H1 (cell line): ENCODE data around the gene OR10V1. TPM values are rescaled to one million over a fixed set of nuclear protein-coding genes. Genes with fewer than 3 reads are reported as not detected.

Experiments used
- ASH2L ChIP-seq: fragments of 200-600, 300-600 bp; sonication (generic); IDR thresholded peaks from one replicate; pipeline ENCODE4 v1.7.1; 2017; ENCODE audit warnings: low read length
- BACH1 ChIP-seq: IDR thresholded peaks from 2 replicates; pipeline ENCODE4 v1.6.1; 2012; ENCODE audit warnings: low read length, improper control_type of control experiment
- BRCA1 ChIP-seq: IDR thresholded peaks from 2 replicates; pipeline ENCODE4 v1.6.1; 2012; ENCODE audit warnings: low read depth, low read length, improper control_type of control experiment
- CBX5 ChIP-seq: fragments of 300-800, 300-1000 bp; sonication (generic); IDR thresholded peaks from 2 replicates; pipeline ENCODE4 v1.7.1; 2016; ENCODE audit warnings: antibody characterized with exemption, low read length, low read depth
- CREB1 ChIP-seq: IDR thresholded peaks from 2 replicates; pipeline ENCODE4 v1.6.1; 2012; ENCODE audit warnings: inconsistent platforms
- EGR1 ChIP-seq: IDR thresholded peaks from 2 replicates; pipeline ENCODE4 v1.6.1; 2011; ENCODE audit warnings: low read depth, low read length, borderline replicate concordance
- EP300 ChIP-seq, 2 experiments: IDR thresholded peaks; 1 replicate in 1 of 2; 2 replicates in 1 of 2; pipeline ENCODE4 v1.6.1; 2011 to 2012; ENCODE audit warnings: low read depth in 2 of 2, low read length in 2 of 2, mild to moderate bottlenecking in 2 of 2, borderline replicate concordance in 1 of 2, inconsistent platforms in 1 of 2, moderate library complexity in 1 of 2
- GTF2F1 ChIP-seq: IDR thresholded peaks from 2 replicates; pipeline ENCODE4 v1.6.1; 2012; ENCODE audit warnings: low read depth, low read length, improper control_type of control experiment, borderline replicate concordance
- JUN ChIP-seq: IDR thresholded peaks from 2 replicates; pipeline ENCODE4 v1.6.1; 2011; ENCODE audit warnings: low read depth, mild to moderate bottlenecking, improper control_type of control experiment, low read length
- KDM1A ChIP-seq: fragments of 200-600, 300-600 bp; sonication (generic); IDR thresholded peaks from 2 replicates; pipeline ENCODE4 v1.7.1; 2016; ENCODE audit warnings: mild to moderate bottlenecking, low read length, borderline replicate concordance
- KDM4A ChIP-seq: IDR thresholded peaks from one replicate; pipeline ENCODE4 v1.7.1; 2012; ENCODE audit warnings: low read depth, mild to moderate bottlenecking, moderate library complexity, low read length, inconsistent platforms; ENCODE audit not compliant: severe bottlenecking
- NRF1 ChIP-seq: IDR thresholded peaks from 2 replicates; pipeline ENCODE4 v1.6.1; 2011; ENCODE audit warnings: mild to moderate bottlenecking, low read depth, low read length, improper control_type of control experiment
- POLR2AphosphoS5 ChIP-seq: IDR thresholded peaks from 2 replicates; pipeline ENCODE4 v1.6.1; 2011; ENCODE audit warnings: low read depth, low read length
- POU5F1 ChIP-seq: IDR thresholded peaks from 2 replicates; pipeline ENCODE4 v1.6.1; 2011; ENCODE audit warnings: low read depth, mild to moderate bottlenecking, low read length, moderate library complexity
- RBBP5 ChIP-seq: IDR thresholded peaks from 2 replicates; pipeline ENCODE4 v1.7.1; 2012; ENCODE audit warnings: low read depth, mild to moderate bottlenecking, inconsistent platforms, low read length, moderate library complexity, borderline replicate concordance
- SIN3A ChIP-seq, 2 experiments: IDR thresholded peaks in 1 of 2; conservative IDR thresholded peaks in 1 of 2; 2 replicates each; pipeline ENCODE4 v1.6.1; 2011 to 2012; ENCODE audit warnings: low read length in 2 of 2, improper control_type of control experiment in 1 of 2, low read depth in 1 of 2, mild to moderate bottlenecking in 1 of 2
- SP4 ChIP-seq: IDR thresholded peaks from 2 replicates; pipeline ENCODE4 v1.6.1; 2012; ENCODE audit warnings: low read length, inconsistent platforms
- SRF ChIP-seq: IDR thresholded peaks from 2 replicates; pipeline ENCODE4 v1.6.1; 2011; ENCODE audit warnings: mild to moderate bottlenecking, low read depth, low read length, moderate library complexity
- TAF1 ChIP-seq: IDR thresholded peaks from 2 replicates; pipeline ENCODE4 v1.6.1; 2011; ENCODE audit warnings: mild to moderate bottlenecking, low read depth, low read length
- TAF7 ChIP-seq: optimal IDR thresholded peaks from 2 replicates; pipeline ENCODE3; 2011; ENCODE audit warnings: low read depth, mild to moderate bottlenecking, inconsistent platforms, low read length, moderate library complexity, borderline replicate concordance
- ZNF274 ChIP-seq: IDR thresholded peaks from 2 replicates; pipeline ENCODE4 v1.7.0; 2012; ENCODE audit warnings: low read length, borderline replicate concordance; ENCODE audit errors: extremely low read depth
- polyA plus RNA-seq, 7 experiments: library from polyadenylated mRNA; depleted of rRNA in 3 of 7; stranded (reverse) in 5 of 7; unstranded in 2 of 7; fragments of >200 nt in 5 of 7; fragments of 200-250 nt in 2 of 7; gene quantifications; 1 replicate in 5 of 7; 2 replicates in 1 of 7; 4 replicates in 1 of 7; pipeline versions ENCODE4 v1.2.1 to v1.2.3, GENCODE V29; 2011 to 2013; ENCODE audit warnings: missing spikeins in 2 of 7, mixed read lengths in 2 of 7
- total RNA-seq: library from RNA; stranded (reverse); fragmentation: NEBNext Ultra II Directional; extraction: Animal tissue kit (Norgen Biotek cat#: 25700); gene quantifications from 2 replicates; pipeline ENCODE4 v1.2.1, GENCODE V29; 2021
- TF ChIP-seq, protein P1 (sequence below): IDR thresholded peaks from 2 replicates; pipeline ENCODE4 v1.6.1; 2011; ENCODE audit warnings: low read length, improper control_type of control experiment
- TF ChIP-seq, protein P2 (sequence below): IDR thresholded peaks from 2 replicates; pipeline ENCODE4 v1.6.1; 2012; ENCODE audit warnings: inconsistent platforms

OR10V1 gene
- total and polyA plus RNA-seq, 2 of the 8 experiments (the other 6 are each of a cell fraction or from before 2014, with no cell fraction given) = not detected

DNA sequence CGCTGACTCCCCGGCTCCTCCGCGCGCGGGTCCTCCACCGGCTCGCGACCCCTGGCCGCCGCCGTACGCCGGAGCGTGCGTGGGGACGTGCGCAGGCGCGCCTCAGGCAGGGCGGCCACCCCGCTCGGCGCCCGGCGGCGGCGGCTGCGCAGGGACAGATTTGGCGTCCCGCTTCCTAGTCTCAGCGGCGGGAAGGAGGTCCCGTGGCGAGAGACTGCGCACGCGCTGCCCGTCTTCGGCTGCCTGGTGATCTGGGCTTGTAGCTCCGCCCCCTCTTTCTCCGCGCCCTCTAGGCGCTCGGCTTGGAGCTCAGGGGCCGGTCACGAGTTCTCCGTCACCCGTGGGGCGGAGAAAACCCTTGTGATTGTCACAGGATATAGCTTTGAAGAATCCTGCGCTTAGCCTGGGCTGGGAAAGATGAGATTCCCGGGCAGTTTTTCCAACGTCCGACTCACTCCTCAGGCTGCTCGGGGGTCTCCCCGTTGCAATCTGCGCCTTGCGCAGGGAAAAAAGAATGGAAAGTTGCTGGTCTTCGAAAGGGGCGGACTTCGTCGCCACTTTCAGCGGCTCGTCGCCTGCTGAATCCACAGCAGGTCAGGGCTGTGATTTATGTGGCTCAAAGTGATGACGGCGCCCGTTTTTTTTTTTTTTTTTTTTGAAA lies 44.6 kb downstream of the OR10V1 start, which contains the start of gene PATL1 (continued):
- TF ChIP-seq JUN (no peak), RBBP5 (peak; percentile 77), SIN3A (conservative IDR thresholded peaks at IDR 0.05 in 1 of 2, IDR thresholded peaks at IDR 0.05 in 1 of 2; ENCODE audit: low read depth in 1 of 2, low read length in 2 of 2) (peak in 1 of 2 experiments; percentile 29; a peak in 2 of 4 replicates), SP4 (no peak), POU5F1 (no peak), KDM1A (no peak), GTF2F1 (no peak; the same call in 1 of the 2 replicates), ASH2L (peak; percentile 93), SRF (0 out of 2 replicates have a peak, but pooled peaks have one; percentile 18), BRCA1 (no peak), EP300 (IDR thresholded peaks at IDR 0.05; ENCODE audit: borderline replicate concordance in 1 of 2, low read depth in 2 of 2, low read length in 2 of 2) (peak in 1 of 2 experiments; percentile 31; a peak in 1 of 3 replicates), ZNF274 (no peak), TAF1 (peak; percentile 42), KDM4A (peak; percentile 67), CBX5 (no peak), EGR1 (no peak), POLR2AphosphoS5 (peak; percentile 57), CREB1 (peak; percentile 88), NRF1 (peak; percentile 81), TAF7 (no peak), BACH1 (peak; percentile 55; the same call in 1 of the 2 replicates)
- TF ChIP-seq, protein P1, sequence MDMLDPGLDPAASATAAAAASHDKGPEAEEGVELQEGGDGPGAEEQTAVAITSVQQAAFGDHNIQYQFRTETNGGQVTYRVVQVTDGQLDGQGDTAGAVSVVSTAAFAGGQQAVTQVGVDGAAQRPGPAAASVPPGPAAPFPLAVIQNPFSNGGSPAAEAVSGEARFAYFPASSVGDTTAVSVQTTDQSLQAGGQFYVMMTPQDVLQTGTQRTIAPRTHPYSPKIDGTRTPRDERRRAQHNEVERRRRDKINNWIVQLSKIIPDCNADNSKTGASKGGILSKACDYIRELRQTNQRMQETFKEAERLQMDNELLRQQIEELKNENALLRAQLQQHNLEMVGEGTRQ = peak; percentile 31; the same call in 1 of the 2 replicates
- TF ChIP-seq, protein P2, sequence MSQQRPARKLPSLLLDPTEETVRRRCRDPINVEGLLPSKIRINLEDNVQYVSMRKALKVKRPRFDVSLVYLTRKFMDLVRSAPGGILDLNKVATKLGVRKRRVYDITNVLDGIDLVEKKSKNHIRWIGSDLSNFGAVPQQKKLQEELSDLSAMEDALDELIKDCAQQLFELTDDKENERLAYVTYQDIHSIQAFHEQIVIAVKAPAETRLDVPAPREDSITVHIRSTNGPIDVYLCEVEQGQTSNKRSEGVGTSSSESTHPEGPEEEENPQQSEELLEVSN = no peak; the same call in 1 of the 2 replicates
